Panc1 (cell line): Measurements from ENCODE around the gene STK10. TPM values are rescaled to one million over a fixed set of nuclear protein-coding genes. Genes with fewer than 3 reads are reported as not detected.

Experiments
- ATAC-seq: fragments of 200-7000 bp; cut with Tn5 transposase; 2 replicates; pipeline ENCODE4 v1.9.1; 2020; ENCODE audit warnings: mild to moderate bottlenecking, moderate library complexity
- BruUV-seq: library from RNA; stranded (reverse); fragments of 400-500 nt; replicated peaks from 2 replicates; lab custom pipeline; 2021; lab: Mats Ljungman, UMichigan
- CTCF ChIA-PET: fragments of 300-600 bp; sonication (Branson Sonifier 250); formaldehyde crosslinking; loops from one replicate; lab custom pipeline; 2022; ENCODE audit warnings: antibody characterized with exemption; lab: Charles Lee
- POLR2A ChIA-PET: fragments of 300-600 bp; sonication (Branson Sonifier 250); formaldehyde crosslinking; loops from one replicate; lab custom pipeline; 2022; ENCODE audit warnings: antibody characterized with exemption; lab: Charles Lee
- DNase-seq: peaks from one replicate; pipeline ENCODE4 v3.0.0-alpha.2; 2010; ENCODE audit warnings: low read depth, low spot score
- H3K27ac ChIP-seq: 2 replicates; pipeline ENCODE4 v1.5.1; 2011; ENCODE audit warnings: mild to moderate bottlenecking, low read length, inconsistent platforms
- H3K27me3 ChIP-seq: fragments of 200-500 bp; sonication (Bioruptor generic); 2 replicates; pipeline ENCODE4 v1.6.0; 2014; ENCODE audit warnings: low read length, inconsistent platforms; ENCODE audit not compliant: control insufficient read depth, insufficient read depth
- H3K36me3 ChIP-seq: fragments of 200-500 bp; sonication (Bioruptor generic); 2 replicates; pipeline ENCODE4 v1.5.1; 2014; ENCODE audit warnings: inconsistent platforms, mild to moderate bottlenecking, low read length, moderate library complexity; ENCODE audit not compliant: control insufficient read depth, insufficient read depth
- H3K4me1 ChIP-seq: 2 replicates; pipeline ENCODE4 v1.5.1; 2011; ENCODE audit warnings: inconsistent platforms, mild to moderate bottlenecking, low read length, moderate library complexity; ENCODE audit not compliant: control insufficient read depth, insufficient read depth
- H3K4me3 ChIP-seq, 2 experiments: 2 replicates each; pipeline ENCODE4 v1.5.1; 2011 to 2012; ENCODE audit warnings: low read depth in 2 of 2, low read length in 2 of 2, mild to moderate bottlenecking in 2 of 2, inconsistent platforms in 1 of 2, moderate library complexity in 1 of 2
- H3K9me3 ChIP-seq: fragments of 200-500 bp; sonication (Bioruptor generic); 2 replicates; pipeline ENCODE4 v1.5.1; 2014; ENCODE audit warnings: low read depth, mild to moderate bottlenecking, inconsistent platforms, low read length, moderate library complexity; ENCODE audit not compliant: control insufficient read depth, insufficient read depth
- CTCF ChIP-seq: fragments of 450-650 bp; IDR thresholded peaks from 2 replicates; pipeline ENCODE4 v1.5.1; 2017; ENCODE audit warnings: mild to moderate bottlenecking
- POLR2AphosphoS5 ChIP-seq: IDR thresholded peaks from 2 replicates; pipeline ENCODE4 v1.6.1; 2012; ENCODE audit warnings: mild to moderate bottlenecking, low read depth, low read length, moderate library complexity
- REST ChIP-seq, 2 experiments: IDR thresholded peaks; 2 replicates each; pipeline ENCODE4 v1.6.1; 2011 to 2012; ENCODE audit warnings: low read depth in 2 of 2, control low read depth in 1 of 2, low read length in 1 of 2, mild to moderate bottlenecking in 1 of 2, moderate library complexity in 1 of 2; ENCODE audit not compliant: insufficient read depth in 1 of 2
- SIN3A ChIP-seq: IDR thresholded peaks from 2 replicates; pipeline ENCODE4 v1.6.1; 2012; ENCODE audit warnings: low read depth, mild to moderate bottlenecking, low read length, moderate library complexity, borderline replicate concordance; ENCODE audit not compliant: insufficient read depth
- TCF7L2 ChIP-seq: IDR thresholded peaks from 2 replicates; pipeline ENCODE4 v1.6.1; 2011; ENCODE audit warnings: mild to moderate bottlenecking, low read depth, low read length, inconsistent platforms
- in situ Hi-C: cut with HindIII; loops from 2 replicates; pipeline ENCODE4 v1.10.0; 2016; ENCODE audit warnings: low sequenced_read_pairs, low pct_unique_long_range_greater_than_20kb
- intact Hi-C: fragments of 100-400 bp; cut with micrococcal nuclease; formaldehyde crosslinking; loops from one replicate; pipeline ENCODE4 v1.10.0; 2022; ENCODE audit not compliant: unreplicated experiment
- total RNA-seq: library from RNA; stranded (reverse); gene quantifications from one replicate; pipeline ENCODE4 v1.2.1, GENCODE V29; 2021; ENCODE audit not compliant: unreplicated experiment

The STK10 gene
- total RNA-seq, 1 experiment from 2014 or later: 34.9 TPM

- intact Hi-C loops (no loop called here), in situ Hi-C loops (no loop called here)
- CTCF ChIA-PET: no interaction called here
- H3K4me1 ChIP-seq: no peaks in the 10 kb centered on the region
- H3K27ac ChIP-seq: no peak overlapping the region
- POLR2A ChIA-PET: no interaction called here
- ATAC-seq (no peak), DNase-seq (no peak)
- no peak for TF ChIP-seq CTCF
- no peak for TF ChIP-seq POLR2AphosphoS5
- no peak for TF ChIP-seq SIN3A
- TF ChIP-seq REST (IDR thresholded peaks at IDR 0.05; ENCODE audit: insufficient read depth in 1 of 2, low read depth in 2 of 2, low read length in 1 of 2): no peak
- TF ChIP-seq TCF7L2: no peak
- no peaks in the 10 kb centered on the region for H3K9me3 ChIP-seq
- no peak overlapping the region for H3K4me3 ChIP-seq
- no peaks in the 10 kb centered on the region for H3K36me3 ChIP-seq
- no peaks in the 10 kb centered on the region for H3K27me3 ChIP-seq
- BruUV-seq: TSS peak; percentile 46
These were observed 34.3 kb downstream of the STK10 start for GRCh38 chr5:172153695-172154094.

GRCh38 chr5:172151661-172152210 lies 36.3 kb downstream of the STK10 start:
- ChIA-PET POLR2A (no interaction called here), CTCF (no interaction called here)
- no peak overlapping the region for H3K4me3 ChIP-seq
- no TSS peak for BruUV-seq
- H3K4me1 ChIP-seq: no peaks in the 10 kb centered on the region
- no peak for TF ChIP-seq REST (IDR thresholded peaks at IDR 0.05; ENCODE audit: insufficient read depth in 1 of 2, low read depth in 2 of 2, low read length in 1 of 2)
- TF ChIP-seq TCF7L2: no peak
- TF ChIP-seq SIN3A: no peak
- TF ChIP-seq POLR2AphosphoS5: no peak
- TF ChIP-seq CTCF: no peak
- no peaks in the 10 kb centered on the region for H3K36me3 ChIP-seq
- no peaks in the 10 kb centered on the region for H3K27me3 ChIP-seq
- no peaks in the 10 kb centered on the region for H3K9me3 ChIP-seq
- DNase-seq: no peak
- ATAC-seq: no peak
- in situ Hi-C loops (no loop called here), intact Hi-C loops (no loop called here)
- H3K27ac ChIP-seq: no peak overlapping the region
